Lower leg skin (tissue), 4 donors: ENCODE data around the gene NOX3. TPM values are rescaled to one million over a fixed set of nuclear protein-coding genes. Genes with fewer than 3 reads are reported as not detected.

ENCODE experiments used
- DNase-seq, 2 donors: peaks; one replicate each; pipeline ENCODE4 v3.0.0-alpha.2; 2019; ENCODE audit warnings: low spot score in 2 of 2
- H3K4me3 ChIP-seq: fragments of 200-600 bp; sonication (generic); 2 replicates; pipeline ENCODE4 v1.5.1; 2017; ENCODE audit warnings: mild to moderate bottlenecking, low read depth; ENCODE audit not compliant: poor library complexity, severe bottlenecking
- CTCF ChIP-seq, 3 donors: fragments of 450-650 bp; IDR thresholded peaks; one replicate each; pipeline ENCODE4 v1.5.1; 2016; ENCODE audit warnings: antibody characterized with exemption in 3 of 3, mild to moderate bottlenecking in 3 of 3, moderate library complexity in 2 of 3
- POLR2A ChIP-seq, 2 donors: fragments of 450-650 bp; IDR thresholded peaks; one replicate each; pipeline ENCODE4 v1.6.1; 2016 to 2017; ENCODE audit warnings: antibody characterized with exemption in 2 of 2, mild to moderate bottlenecking in 1 of 2, moderate library complexity in 1 of 2
- WGBS, 2 donors: methylation state at CpG; one replicate each; pipeline ENCODE4 v1.1.5; 2018; 5-methylcytosine and 5-hydroxymethylcytosine counted together
- intact Hi-C: fragments of 100-400 bp; cut with DNase I; formaldehyde crosslinking; loops from one replicate; pipeline ENCODE4 v1.15.0; 2023; ENCODE audit warnings: low total_unique reads
- total RNA-seq, 4 donors: library from RNA; depleted of rRNA; stranded (reverse); fragments of >200 nt; gene quantifications; one replicate each; pipeline ENCODE4 v1.1.0, GENCODE V29; 2016

The NOX3 gene
- total RNA-seq, 4 donors from 2014 or later = not detected

- DNase-seq = no peak
- 83% methylated on average over 2 of the region's 2 CpGs for WGBS, 2 donors
- TF ChIP-seq CTCF (IDR thresholded peaks at IDR 0.05) = no peak
- no peak for TF ChIP-seq POLR2A (IDR thresholded peaks at IDR 0.05)
- intact Hi-C loops = no loop called here
- H3K4me3 ChIP-seq = no peak overlapping the region
Measured at GRCh38 chr6:155375801-155376200, 79.8 kb downstream of the NOX3 start.

GRCh38 chr6:155374681-155375080 is 81.0 kb downstream of the NOX3 start:
- no peak for DNase-seq
- no peak for TF ChIP-seq CTCF (IDR thresholded peaks at IDR 0.05)
- TF ChIP-seq POLR2A (IDR thresholded peaks at IDR 0.05) = no peak
- WGBS, 2 donors = 59 to 76% methylated on average over 2 of the region's 2 CpGs
- intact Hi-C loops = no loop called here
- H3K4me3 ChIP-seq = no peak overlapping the region

- no peak for DNase-seq
- TF ChIP-seq CTCF (IDR thresholded peaks at IDR 0.05) = no peak
- no peak for TF ChIP-seq POLR2A (IDR thresholded peaks at IDR 0.05)
- intact Hi-C loops = no loop called here
- WGBS, 2 donors = 77 to 83% methylated on average over 3 of the region's 3 CpGs
- H3K4me3 ChIP-seq = no peak overlapping the region
Measured at GRCh38 chr6:155373276-155373675, 82.4 kb downstream of the NOX3 start.

- H3K4me3 ChIP-seq = no peak overlapping the region
- WGBS, 2 donors = 84 to 93% methylated on average over 4 of the region's 4 CpGs
- DNase-seq = no peak
- TF ChIP-seq CTCF (IDR thresholded peaks at IDR 0.05) = no peak
- no peak for TF ChIP-seq POLR2A (IDR thresholded peaks at IDR 0.05)
- intact Hi-C loops = no loop called here
Measured at GRCh38 chr6:155372256-155372655, 83.4 kb downstream of the NOX3 start.

GRCh38 chr6:155371230-155371629 is 84.4 kb downstream of the NOX3 start:
- no peak overlapping the region for H3K4me3 ChIP-seq
- intact Hi-C loops = no loop called here
- 49 to 54% methylated on average over 5 of the region's 5 CpGs for WGBS, 2 donors
- no peak for DNase-seq
- TF ChIP-seq POLR2A (IDR thresholded peaks at IDR 0.05) = no peak
- no peak for TF ChIP-seq CTCF (IDR thresholded peaks at IDR 0.05)

GRCh38 chr6:155366325-155366724 is 89.3 kb downstream of the NOX3 start:
- no peak for TF ChIP-seq POLR2A (IDR thresholded peaks at IDR 0.05)
- TF ChIP-seq CTCF (IDR thresholded peaks at IDR 0.05) = no peak
- intact Hi-C loops = no loop called here
- no peak for DNase-seq
- H3K4me3 ChIP-seq = no peak overlapping the region
- WGBS, 2 donors = 85 to 88% methylated on average over 6 of the region's 6 CpGs
